ENCODE measurements around the gene LIPK.
"Not testable (repeated sequence)": the region's sequence is repeated elsewhere in the genome, so short reads cannot be mapped to it uniquely, and the experiment has no call there.

Gene LIPK

GRCh38 chr10:88705958-88706357 lies at the start of gene LIPK:
LIPK (plus strand) TSS chr10:88706249; CDS start chr10:88724544, 18,295 bp downstream.
- DNase-seq: no peak

- DNase-seq: no peak
Measured at GRCh38 chr10:88657901-88658300, 48.1 kb upstream of the LIPK start.

- DNase-seq: no peak
Measured at GRCh38 chr10:88659725-88660597, 46.1 kb upstream of the LIPK start.

GRCh38 chr10:88660598-88660884 lies 45.5 kb upstream of the LIPK start:
- DNase-seq: no peak

GRCh38 chr10:88661018-88661417 lies 45.0 kb upstream of the LIPK start:
- DNase-seq: no peak

GRCh38 chr10:88661577-88661976 lies 44.5 kb upstream of the LIPK start:
- no peak for DNase-seq

- not testable (repeated sequence) for DNase-seq
Measured at GRCh38 chr10:88663153-88663552, 42.9 kb upstream of the LIPK start.

- DNase-seq: no peak
Measured at GRCh38 chr10:88664142-88664541, 41.9 kb upstream of the LIPK start, which contains the start of gene LIPF. LIPF (plus strand) TSS chr10:88664442; CDS start chr10:88667298, 2,856 bp downstream.

- no peak for DNase-seq
Measured at GRCh38 chr10:88668465-88668864, 37.6 kb upstream of the LIPK start.

GRCh38 chr10:88670497-88670896 lies 35.6 kb upstream of the LIPK start:
- no peak for DNase-seq

- DNase-seq: no peak
Measured at GRCh38 chr10:88672041-88672440, 34.0 kb upstream of the LIPK start.

- no peak for DNase-seq
Measured at GRCh38 chr10:88676283-88677060, 29.6 kb upstream of the LIPK start.

GRCh38 chr10:88680958-88681357 lies 25.1 kb upstream of the LIPK start:
- DNase-seq: no peak

- DNase-seq: no peak
Measured at GRCh38 chr10:88682491-88682890, 23.6 kb upstream of the LIPK start.

GRCh38 chr10:88687853-88688467 lies 18.1 kb upstream of the LIPK start:
- DNase-seq: no peak

- no peak for DNase-seq
Measured at GRCh38 chr10:88689366-88689765, 16.7 kb upstream of the LIPK start.

- DNase-seq: no peak
Measured at GRCh38 chr10:88693392-88694020, 12.5 kb upstream of the LIPK start.

- no peak for DNase-seq
Measured at GRCh38 chr10:88702848-88703597, 3.0 kb upstream of the LIPK start.

- no peak for DNase-seq
Measured at GRCh38 chr10:88707429-88708155, 1.5 kb downstream of the LIPK start.

GRCh38 chr10:88709361-88709760 lies 3.3 kb downstream of the LIPK start:
- not testable (repeated sequence) for DNase-seq

- no peak for DNase-seq
Measured at GRCh38 chr10:88715517-88715916, 9.5 kb downstream of the LIPK start.

- DNase-seq: no peak
Measured at GRCh38 chr10:88721392-88721791, 15.3 kb downstream of the LIPK start.

Measured in cortex of kidney (tissue), 1 donor.